IMR-90 (cell line): ENCODE data around the gene PRKCH.

Experiments
- BHLHE40 ChIP-seq: fragments of 150-350 bp; IDR thresholded peaks from 2 replicates; pipeline ENCODE4 v1.6.1; 2016; ENCODE audit warnings: mild to moderate bottlenecking, low read depth, low read length
- POLR2A ChIP-seq: IDR thresholded peaks from 2 replicates; pipeline ENCODE4 v1.6.1; 2012; ENCODE audit warnings: mild to moderate bottlenecking, low read depth, low read length
- RAD21 ChIP-seq: IDR thresholded peaks from 2 replicates; pipeline ENCODE4 v1.6.1; 2012; ENCODE audit warnings: low read length, improper control_type of control experiment
- RCOR1 ChIP-seq: IDR thresholded peaks from 2 replicates; pipeline ENCODE4 v1.6.1; 2012; ENCODE audit warnings: mild to moderate bottlenecking, low read length, improper control_type of control experiment; ENCODE audit not compliant: insufficient replicate concordance
- TF ChIP-seq, protein P1 (sequence below): conservative IDR thresholded peaks from 2 replicates; pipeline ENCODE4 v1.5.1; 2012; ENCODE audit warnings: mild to moderate bottlenecking, low read depth, low read length, improper control_type of control experiment
- TF ChIP-seq, protein P2 (sequence below): fragments of 150-350 bp; IDR thresholded peaks from 2 replicates; pipeline ENCODE4 v1.6.1; 2016; ENCODE audit warnings: low read depth, mild to moderate bottlenecking, low read length, moderate library complexity, borderline replicate concordance

- TF ChIP-seq BHLHE40 (no peak), RCOR1 (no peak), POLR2A (no peak), RAD21 (no peak)
- TF ChIP-seq, protein P1, sequence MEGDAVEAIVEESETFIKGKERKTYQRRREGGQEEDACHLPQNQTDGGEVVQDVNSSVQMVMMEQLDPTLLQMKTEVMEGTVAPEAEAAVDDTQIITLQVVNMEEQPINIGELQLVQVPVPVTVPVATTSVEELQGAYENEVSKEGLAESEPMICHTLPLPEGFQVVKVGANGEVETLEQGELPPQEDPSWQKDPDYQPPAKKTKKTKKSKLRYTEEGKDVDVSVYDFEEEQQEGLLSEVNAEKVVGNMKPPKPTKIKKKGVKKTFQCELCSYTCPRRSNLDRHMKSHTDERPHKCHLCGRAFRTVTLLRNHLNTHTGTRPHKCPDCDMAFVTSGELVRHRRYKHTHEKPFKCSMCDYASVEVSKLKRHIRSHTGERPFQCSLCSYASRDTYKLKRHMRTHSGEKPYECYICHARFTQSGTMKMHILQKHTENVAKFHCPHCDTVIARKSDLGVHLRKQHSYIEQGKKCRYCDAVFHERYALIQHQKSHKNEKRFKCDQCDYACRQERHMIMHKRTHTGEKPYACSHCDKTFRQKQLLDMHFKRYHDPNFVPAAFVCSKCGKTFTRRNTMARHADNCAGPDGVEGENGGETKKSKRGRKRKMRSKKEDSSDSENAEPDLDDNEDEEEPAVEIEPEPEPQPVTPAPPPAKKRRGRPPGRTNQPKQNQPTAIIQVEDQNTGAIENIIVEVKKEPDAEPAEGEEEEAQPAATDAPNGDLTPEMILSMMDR, result no peak
- TF ChIP-seq, protein P2, sequence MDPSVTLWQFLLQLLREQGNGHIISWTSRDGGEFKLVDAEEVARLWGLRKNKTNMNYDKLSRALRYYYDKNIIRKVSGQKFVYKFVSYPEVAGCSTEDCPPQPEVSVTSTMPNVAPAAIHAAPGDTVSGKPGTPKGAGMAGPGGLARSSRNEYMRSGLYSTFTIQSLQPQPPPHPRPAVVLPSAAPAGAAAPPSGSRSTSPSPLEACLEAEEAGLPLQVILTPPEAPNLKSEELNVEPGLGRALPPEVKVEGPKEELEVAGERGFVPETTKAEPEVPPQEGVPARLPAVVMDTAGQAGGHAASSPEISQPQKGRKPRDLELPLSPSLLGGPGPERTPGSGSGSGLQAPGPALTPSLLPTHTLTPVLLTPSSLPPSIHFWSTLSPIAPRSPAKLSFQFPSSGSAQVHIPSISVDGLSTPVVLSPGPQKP, result no peak
Measured at GRCh38 chr14:61279082-61279481, 42.3 kb upstream of the PRKCH start.
